ENCODE measurements around the gene PPP1R7. TPM values are rescaled to one million over a fixed set of nuclear protein-coding genes. Genes with fewer than 3 reads are reported as not detected.

The PPP1R7 gene
- total RNA-seq, 1 experiment from 2014 or later: 24.0 TPM

GRCh38 chr2:241151934-241152660 is 1.8 kb downstream of the PPP1R7 start:
- in situ Hi-C loops (cut with HindIII; ENCODE audit: low pct_unique_long_range_greater_than_20kb, low sequenced_read_pairs): no loop called here

GRCh38 chr2:241153616-241154015 is 3.3 kb downstream of the PPP1R7 start:
- in situ Hi-C loops (cut with HindIII; ENCODE audit: low pct_unique_long_range_greater_than_20kb, low sequenced_read_pairs): no loop called here
- no peak for DNase-seq (ENCODE audit: low read depth, low spot score)

More at GRCh38 chr2:241151934-241152660, 1.8 kb downstream of the PPP1R7 start:
- no peak for DNase-seq (ENCODE audit: low read depth, low spot score)

- in situ Hi-C loops (cut with HindIII; ENCODE audit: low pct_unique_long_range_greater_than_20kb, low sequenced_read_pairs): no loop called here
- DNase-seq (ENCODE audit: low read depth, low spot score): no peak
These were observed 4.6 kb downstream of the PPP1R7 start for GRCh38 chr2:241154915-241155314.

DNA sequence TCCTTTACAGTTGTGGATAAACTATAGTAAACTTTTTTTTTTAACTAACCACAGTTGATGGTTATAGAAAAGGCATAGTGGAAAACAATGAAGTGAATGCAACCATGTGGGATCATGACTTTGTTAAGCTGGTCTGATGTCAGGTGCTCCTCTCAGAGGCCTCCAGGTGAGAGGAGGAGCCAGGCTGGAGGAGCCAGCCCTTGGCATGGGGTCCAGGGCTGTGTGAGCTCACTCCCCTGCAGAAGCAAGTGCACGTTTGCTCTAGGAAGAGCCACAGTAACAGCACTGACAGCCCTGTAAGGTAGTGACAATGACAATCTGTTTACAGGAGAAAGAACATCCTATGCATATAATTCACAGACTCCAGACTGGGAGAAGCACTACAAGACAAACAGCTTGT is 5.7 kb downstream of the PPP1R7 start:
- in situ Hi-C loops (cut with HindIII; ENCODE audit: low pct_unique_long_range_greater_than_20kb, low sequenced_read_pairs): no loop called here

DNA sequence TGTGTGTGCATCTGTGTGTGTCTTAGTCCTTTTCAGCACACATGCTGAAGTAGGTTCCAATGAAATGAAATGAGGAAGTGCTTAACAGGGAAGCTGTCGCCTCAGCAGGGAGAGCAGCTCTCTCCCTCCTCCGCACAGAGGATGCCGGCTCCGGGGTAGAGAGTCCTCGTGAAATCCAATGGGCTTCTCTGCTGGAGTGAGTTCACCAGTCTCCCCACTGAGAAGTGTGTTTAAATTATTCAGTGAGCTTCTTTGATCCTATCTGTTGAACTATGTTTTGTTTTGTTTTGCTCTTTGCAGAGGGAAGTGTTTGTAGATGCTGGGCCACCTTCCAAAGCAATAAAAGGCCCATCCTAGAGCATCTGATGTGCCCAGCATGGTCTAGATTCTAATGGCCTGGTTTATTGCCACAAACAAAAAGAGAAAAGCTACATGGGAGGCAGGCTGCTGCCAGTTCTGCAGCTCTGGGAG is 6.7 kb downstream of the PPP1R7 start:
- in situ Hi-C loops (cut with HindIII; ENCODE audit: low pct_unique_long_range_greater_than_20kb, low sequenced_read_pairs): no loop called here
- no peak for DNase-seq (ENCODE audit: low read depth, low spot score)

More for the DNA sequence above, 5.7 kb downstream of the PPP1R7 start:
- DNase-seq (ENCODE audit: low read depth, low spot score): no peak

GRCh38 chr2:241157841-241158545 is 7.7 kb downstream of the PPP1R7 start:
- in situ Hi-C loops (cut with HindIII; ENCODE audit: low pct_unique_long_range_greater_than_20kb, low sequenced_read_pairs): no loop called here
- no peak for DNase-seq (ENCODE audit: low read depth, low spot score)

- in situ Hi-C loops (cut with HindIII; ENCODE audit: low pct_unique_long_range_greater_than_20kb, low sequenced_read_pairs): no loop called here
- no peak for DNase-seq (ENCODE audit: low read depth, low spot score)
These were observed 8.3 kb downstream of the PPP1R7 start for GRCh38 chr2:241158546-241158900.

- in situ Hi-C loops (cut with HindIII; ENCODE audit: low pct_unique_long_range_greater_than_20kb, low sequenced_read_pairs): no loop called here
- no peak for DNase-seq (ENCODE audit: low read depth, low spot score)
These were observed 8.8 kb downstream of the PPP1R7 start for GRCh38 chr2:241159116-241159515.

DNA sequence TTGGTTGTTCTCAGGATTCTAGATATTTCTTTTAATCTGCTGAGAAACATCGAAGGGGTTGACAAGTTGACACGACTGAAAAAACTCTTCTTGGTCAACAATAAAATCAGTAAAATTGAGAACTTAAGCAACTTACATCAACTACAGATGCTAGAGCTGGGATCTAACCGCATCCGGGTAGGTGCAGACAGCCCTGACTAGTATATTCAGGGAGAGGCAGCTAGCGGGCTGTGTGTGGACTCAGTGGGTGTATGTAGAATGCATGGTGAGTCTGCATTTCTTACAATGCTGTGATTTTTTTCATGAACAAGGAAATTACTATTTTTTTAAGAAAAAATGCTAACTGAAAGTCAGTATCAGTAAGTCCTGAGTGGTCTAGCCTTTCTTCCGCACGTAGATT is 10.1 kb downstream of the PPP1R7 start:
- no peak for DNase-seq (ENCODE audit: low read depth, low spot score)
- in situ Hi-C loops (cut with HindIII; ENCODE audit: low pct_unique_long_range_greater_than_20kb, low sequenced_read_pairs): no loop called here

GRCh38 chr2:241161646-241162281 is 11.5 kb downstream of the PPP1R7 start:
- in situ Hi-C loops (cut with HindIII; ENCODE audit: low pct_unique_long_range_greater_than_20kb, low sequenced_read_pairs): no loop called here
- no peak for DNase-seq (ENCODE audit: low read depth, low spot score)

GRCh38 chr2:241163601-241164118 is 13.4 kb downstream of the PPP1R7 start:
- in situ Hi-C loops (cut with HindIII; ENCODE audit: low pct_unique_long_range_greater_than_20kb, low sequenced_read_pairs): no loop called here
- DNase-seq (ENCODE audit: low read depth, low spot score): no peak

- DNase-seq (ENCODE audit: low read depth, low spot score): no peak
- in situ Hi-C loops (cut with HindIII; ENCODE audit: low pct_unique_long_range_greater_than_20kb, low sequenced_read_pairs): no loop called here
These were observed 18.1 kb downstream of the PPP1R7 start for GRCh38 chr2:241168366-241168765.

DNA sequence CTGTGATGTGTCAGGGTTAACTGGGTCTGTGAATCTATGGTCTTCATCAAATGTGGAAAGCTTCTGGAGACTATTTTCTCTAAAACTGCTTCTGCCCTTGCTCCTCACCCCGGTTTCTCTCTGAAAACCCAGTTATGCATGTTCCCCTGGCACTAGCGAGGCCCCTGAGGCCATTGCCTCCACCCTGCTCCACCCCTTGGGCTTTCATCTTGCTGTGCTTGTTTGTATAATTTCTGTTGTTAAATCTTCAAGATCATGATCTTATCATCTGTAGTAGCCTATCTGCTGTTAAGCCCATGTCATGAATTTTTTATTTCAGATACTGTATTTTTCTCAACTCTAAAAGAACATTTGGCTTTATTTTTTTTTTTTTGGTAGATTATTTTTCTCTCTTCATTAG is 23.3 kb downstream of the PPP1R7 start:
- in situ Hi-C loops (cut with HindIII; ENCODE audit: low pct_unique_long_range_greater_than_20kb, low sequenced_read_pairs): no loop called here

DNA sequence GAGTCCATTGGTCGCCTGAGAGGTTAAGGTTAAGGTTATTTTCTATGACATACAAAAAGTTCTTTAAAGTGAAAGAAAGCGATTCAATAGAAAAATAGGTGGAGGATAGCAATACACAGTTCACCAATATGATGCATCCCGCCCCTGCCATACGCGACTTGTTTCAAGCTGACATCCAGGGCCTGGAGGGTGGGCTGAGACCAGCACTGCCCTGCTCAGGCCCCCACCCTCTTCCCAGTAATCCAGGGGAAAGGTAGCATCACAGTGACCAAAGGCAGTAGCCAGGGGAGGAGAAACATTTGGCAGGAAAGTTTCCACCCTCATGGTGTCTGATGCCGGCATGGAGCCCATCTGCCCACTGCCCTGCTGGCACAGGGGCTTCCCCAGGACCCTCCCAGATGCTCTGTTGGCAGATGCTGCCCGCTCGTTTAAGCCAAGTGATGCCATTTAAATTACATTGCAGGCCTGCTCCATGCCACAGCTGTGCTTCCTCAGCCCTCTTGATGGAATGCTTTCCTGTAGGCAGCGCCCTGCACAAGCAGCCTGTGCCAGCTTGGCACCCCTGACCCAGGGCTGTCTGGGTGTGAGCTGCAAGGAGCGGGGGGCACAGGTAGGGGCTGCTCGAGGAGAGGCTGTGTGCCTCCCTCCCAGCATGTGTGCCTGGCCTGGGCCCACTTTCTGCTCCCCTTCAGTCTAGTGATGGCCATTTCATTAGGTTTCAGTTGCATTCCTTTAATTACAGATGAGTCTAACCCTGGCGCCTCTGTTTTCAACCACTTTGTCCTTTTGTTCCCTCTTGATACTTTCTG is 27.5 kb downstream of the PPP1R7 start:
- DNase-seq (ENCODE audit: low read depth, low spot score): no peak
- in situ Hi-C loops (cut with HindIII; ENCODE audit: low pct_unique_long_range_greater_than_20kb, low sequenced_read_pairs): no loop called here

More for the DNA sequence above, 23.3 kb downstream of the PPP1R7 start:
- no peak for DNase-seq (ENCODE audit: low read depth, low spot score)

- DNase-seq (ENCODE audit: low read depth, low spot score): no peak
- in situ Hi-C loops (cut with HindIII; ENCODE audit: low pct_unique_long_range_greater_than_20kb, low sequenced_read_pairs): no loop called here
These were observed 28.7 kb downstream of the PPP1R7 start for GRCh38 chr2:241178961-241179360.

DNA sequence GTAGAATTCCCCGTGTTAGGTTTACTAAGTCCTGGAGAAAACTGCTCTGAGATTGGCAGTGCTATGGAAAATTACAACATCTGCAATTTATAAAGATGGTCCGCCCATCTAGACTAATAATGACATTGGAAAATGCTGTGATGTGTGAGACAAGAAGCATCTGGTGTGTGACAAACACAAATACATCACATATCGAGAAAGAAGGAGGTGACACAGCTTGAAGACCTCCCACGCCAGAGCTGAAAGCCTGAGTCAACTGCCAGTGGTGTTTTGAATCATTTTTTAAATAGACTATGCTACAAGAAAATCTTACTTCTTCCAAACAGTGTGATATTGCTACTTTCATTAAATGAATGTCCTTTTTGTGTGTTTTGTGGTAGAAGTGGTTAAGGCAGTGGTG is 29.6 kb downstream of the PPP1R7 start:
- DNase-seq (ENCODE audit: low read depth, low spot score): no peak
- in situ Hi-C loops (cut with HindIII; ENCODE audit: low pct_unique_long_range_greater_than_20kb, low sequenced_read_pairs): no loop called here

- in situ Hi-C loops (cut with HindIII; ENCODE audit: low pct_unique_long_range_greater_than_20kb, low sequenced_read_pairs): no loop called here
- DNase-seq (ENCODE audit: low read depth, low spot score): no peak
These were observed 30.2 kb downstream of the PPP1R7 start for GRCh38 chr2:241180495-241180894.

GRCh38 chr2:241182126-241182525 is 31.9 kb downstream of the PPP1R7 start:
- DNase-seq (ENCODE audit: low read depth, low spot score): no peak
- in situ Hi-C loops (cut with HindIII; ENCODE audit: low pct_unique_long_range_greater_than_20kb, low sequenced_read_pairs): no loop called here
